ENCODE data around the gene FBLN2.

- TF ChIP-seq, protein P1, sequence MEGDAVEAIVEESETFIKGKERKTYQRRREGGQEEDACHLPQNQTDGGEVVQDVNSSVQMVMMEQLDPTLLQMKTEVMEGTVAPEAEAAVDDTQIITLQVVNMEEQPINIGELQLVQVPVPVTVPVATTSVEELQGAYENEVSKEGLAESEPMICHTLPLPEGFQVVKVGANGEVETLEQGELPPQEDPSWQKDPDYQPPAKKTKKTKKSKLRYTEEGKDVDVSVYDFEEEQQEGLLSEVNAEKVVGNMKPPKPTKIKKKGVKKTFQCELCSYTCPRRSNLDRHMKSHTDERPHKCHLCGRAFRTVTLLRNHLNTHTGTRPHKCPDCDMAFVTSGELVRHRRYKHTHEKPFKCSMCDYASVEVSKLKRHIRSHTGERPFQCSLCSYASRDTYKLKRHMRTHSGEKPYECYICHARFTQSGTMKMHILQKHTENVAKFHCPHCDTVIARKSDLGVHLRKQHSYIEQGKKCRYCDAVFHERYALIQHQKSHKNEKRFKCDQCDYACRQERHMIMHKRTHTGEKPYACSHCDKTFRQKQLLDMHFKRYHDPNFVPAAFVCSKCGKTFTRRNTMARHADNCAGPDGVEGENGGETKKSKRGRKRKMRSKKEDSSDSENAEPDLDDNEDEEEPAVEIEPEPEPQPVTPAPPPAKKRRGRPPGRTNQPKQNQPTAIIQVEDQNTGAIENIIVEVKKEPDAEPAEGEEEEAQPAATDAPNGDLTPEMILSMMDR (IDR thresholded peaks at IDR 0.05), result no peak
- no peak for TF ChIP-seq ZFX (IDR thresholded peaks at IDR 0.05; ENCODE audit: borderline replicate concordance)
These were observed 87.9 kb downstream of the FBLN2 start for GRCh38 chr3:13636874-13637273.

Measured in 22Rv1 (cell line).